K562 (cell line): ENCODE results near the gene DRD3. TPM values are rescaled to one million over a fixed set of nuclear protein-coding genes. Genes with fewer than 3 reads are reported as not detected.

ENCODE experiments used
- ATAC-seq: fragments of 200-7000 bp; cut with Tn5 transposase; 3 replicates; pipeline ENCODE4 v1.9.1; 2020; ENCODE audit warnings: moderate library complexity
- BruUV-seq: library from RNA; stranded (reverse); fragments of 400-500 nt; replicated peaks from 2 replicates; lab custom pipeline; 2021; lab: Mats Ljungman, UMichigan
- CTCF ChIA-PET: fragments of 300-600 bp; formaldehyde crosslinking; extraction: SDS; loops from one replicate; lab custom pipeline; 2021; ENCODE audit warnings: low intra/inter-chr PET ratio; lab: Yijun Ruan, JAX
- POLR2A ChIA-PET: fragments of 300-600, 350-650 bp; sonication (Branson Sonifier 250); formaldehyde crosslinking; extraction: SDS; loops from one replicate; lab custom pipeline; 2021; ENCODE audit warnings: antibody characterized with exemption, inconsistent platforms; lab: Yijun Ruan, JAX
- DNase-seq, 4 experiments: peaks; one replicate each; pipeline versions ENCODE4 v3.0.0 to v3.0.0-alpha.2; 2011 to 2018; ENCODE audit warnings: low spot score in 3 of 4, mixed read lengths in 3 of 4; ENCODE audit errors: extremely low read depth in 1 of 4
- FAIRE-seq: peaks from 2 replicates; lab custom pipeline; 2011; peaks lifted over from hg19 to GRCh38; lab: Jason Lieb, UNC
- H2AFZ ChIP-seq: 2 replicates; pipeline ENCODE4 v1.6.0; 2011; ENCODE audit warnings: low read depth, low read length, control low read depth, inconsistent platforms
- H3K27ac ChIP-seq: fragments of 200-600 bp; 3 replicates; pipeline ENCODE4 v1.8.0; 2011; ENCODE audit warnings: low read depth, mild to moderate bottlenecking, control low read depth, inconsistent platforms, low read length, moderate library complexity, mixed read lengths; ENCODE audit errors: extremely low read depth
- H3K27me3 ChIP-seq, 2 experiments: fragments of 300-600 bp in 1 of 2; 2 replicates in 1 of 2; 3 replicates in 1 of 2; pipeline versions ENCODE4 v1.6.0 to v1.8.0; 2011; ENCODE audit warnings: inconsistent platforms in 2 of 2, low read length in 2 of 2, mild to moderate bottlenecking in 1 of 2, mixed read lengths in 1 of 2, moderate library complexity in 1 of 2; ENCODE audit not compliant: control insufficient read depth in 2 of 2, insufficient read depth in 2 of 2
- H3K36me3 ChIP-seq: fragments of 300-600 bp; 3 replicates; pipeline ENCODE4 v1.8.0; 2011; ENCODE audit warnings: mild to moderate bottlenecking, low read length, inconsistent platforms; ENCODE audit not compliant: control insufficient read depth, insufficient read depth
- H3K4me1 ChIP-seq, 2 experiments: fragments of 200-600 bp in 1 of 2; replicated peaks in 1 of 2; 2 replicates in 1 of 2; 3 replicates in 1 of 2; pipeline versions ENCODE4 v1.5.1 to v1.8.0; 2011; ENCODE audit warnings: inconsistent platforms in 2 of 2, low read length in 2 of 2, mild to moderate bottlenecking in 1 of 2, mixed read lengths in 1 of 2, moderate library complexity in 1 of 2; ENCODE audit not compliant: control insufficient read depth in 2 of 2, insufficient read depth in 2 of 2
- H3K4me2 ChIP-seq: 2 replicates; pipeline ENCODE4 v1.6.1; 2011; ENCODE audit warnings: low read length, control low read depth, inconsistent platforms, mixed read lengths; ENCODE audit not compliant: insufficient read depth
- H3K4me3 ChIP-seq: fragments of 200-600 bp; sonication (generic), shearing (Covaris generic); 2 replicates; pipeline ENCODE4 v1.5.1; 2016; ENCODE audit warnings: control low read depth, inconsistent platforms
- H3K79me2 ChIP-seq: fragments of 200-600 bp; 3 replicates; pipeline ENCODE4 v1.8.0; 2011; ENCODE audit warnings: low read length, inconsistent platforms; ENCODE audit not compliant: control insufficient read depth, insufficient read depth
- H3K9ac ChIP-seq, 2 experiments: 2 replicates each; pipeline versions ENCODE4 v1.6.0 to v1.6.1; 2011; ENCODE audit warnings: low read depth in 2 of 2, low read length in 2 of 2, control low read depth in 1 of 2, inconsistent platforms in 1 of 2, mild to moderate bottlenecking in 1 of 2, mixed read lengths in 1 of 2; ENCODE audit not compliant: insufficient read depth in 1 of 2
- H3K9me1 ChIP-seq: one replicate; pipeline ENCODE4 v1.6.0; 2011; ENCODE audit warnings: inconsistent platforms, mild to moderate bottlenecking, low read length, moderate library complexity; ENCODE audit not compliant: control insufficient read depth, insufficient read depth
- H3K9me3 ChIP-seq: replicated peaks from 2 replicates; pipeline ENCODE4 v1.5.1; 2011; ENCODE audit warnings: low read depth, low read length, inconsistent platforms; ENCODE audit not compliant: control insufficient read depth, insufficient read depth
- H4K20me1 ChIP-seq: replicated peaks from 2 replicates; pipeline ENCODE4 v1.6.1; 2011; ENCODE audit warnings: low read length, inconsistent platforms, mixed read lengths; ENCODE audit not compliant: control insufficient read depth, insufficient read depth
- CBX8 ChIP-seq: fragments of 200-600 bp; sonication (generic); IDR thresholded peaks from 2 replicates; pipeline ENCODE4 v1.6.1; 2012; ENCODE audit warnings: borderline replicate concordance, mixed run types, low read depth, mild to moderate bottlenecking, moderate library complexity, mixed read lengths, low read length, control low read depth, inconsistent platforms; ENCODE audit not compliant: poor library complexity, severe bottlenecking; ENCODE audit errors: extremely low read depth
- ESRRA ChIP-seq: fragments of 450-650 bp; IDR thresholded peaks from 2 replicates; pipeline ENCODE4 v1.6.1; 2014; ENCODE audit warnings: low read depth, mild to moderate bottlenecking, moderate library complexity, borderline replicate concordance
- MED1 ChIP-seq: sonication (generic); formaldehyde crosslinking; IDR thresholded peaks from 2 replicates; pipeline ENCODE4 v1.8.1; 2023; ENCODE audit warnings: missing genetic modification reagents, borderline replicate concordance
- SREBF2 ChIP-seq: sonication (generic); formaldehyde crosslinking; IDR thresholded peaks from 2 replicates; pipeline ENCODE4 v1.4.0; 2020; ENCODE audit warnings: mild to moderate bottlenecking, missing genetic modification reagents
- TAF7 ChIP-seq: fragments of 450-650 bp; IDR thresholded peaks from 2 replicates; pipeline ENCODE4 v1.6.1; 2016; ENCODE audit warnings: missing genetic modification characterization, missing compliant biosample characterization
- ZNF384 ChIP-seq: IDR thresholded peaks from 2 replicates; pipeline ENCODE4 v1.6.1; 2012; ENCODE audit warnings: low read depth, low read length, improper control_type of control experiment
- ZNF695 ChIP-seq: fragments of 450-650 bp; formaldehyde crosslinking; IDR thresholded peaks from 2 replicates; pipeline ENCODE4 v1.4.0; 2020; ENCODE audit warnings: mild to moderate bottlenecking, moderate library complexity
- WGBS: fragments of 100-300 bp; shearing (Covaris generic); methylation state at CpG from one replicate; pipeline ENCODE4 v1.1.6; 2016; ENCODE audit warnings: low coverage, mixed read lengths; ENCODE audit not compliant: insufficient coverage; ENCODE audit errors: missing lambda C conversion rate; 5-methylcytosine and 5-hydroxymethylcytosine counted together
- in situ Hi-C: fragments of 300-500 bp; cut with MboI; formaldehyde crosslinking; loops from 4 replicates; pipeline ENCODE4 v1.15.0; 2018; ENCODE audit warnings: inconsistent platforms, mixed read lengths
- intact Hi-C: fragments of 100-400 bp; cut with micrococcal nuclease; formaldehyde crosslinking; loops from 2 replicates; pipeline ENCODE4 v1.14.2; 2022
- polyA plus RNA-seq, 8 experiments: library from polyadenylated mRNA; depleted of rRNA in 4 of 8; stranded (reverse) in 5 of 8; unstranded in 3 of 8; fragments of >200 nt; fragmentation: Nextera tagmentation in 2 of 8; fragmentation: Illumina TruSeq in 1 of 8; extraction: Ambion mirVana in 2 of 8; extraction: Trizol in 1 of 8; gene quantifications; 2 replicates each; pipeline versions ENCODE4 v1.2.1 to v1.2.3, GENCODE V29; 2011 to 2014; ENCODE audit warnings: inconsistent platforms in 1 of 8, missing spikeins in 1 of 8
- total RNA-seq, 7 experiments: library from RNA; depleted of rRNA in 6 of 7; stranded (reverse); fragments of >200 nt in 6 of 7; fragmentation: Illumina TruSeq in 2 of 7; extraction: Trizol in 2 of 7; gene quantifications; 2 replicates each; pipeline versions ENCODE4 v1.2.1 to v1.2.3, GENCODE V29; 2011 to 2021; ENCODE audit warnings: low replicate concordance in 1 of 7

Gene DRD3
- total and polyA plus RNA-seq, 9 of the 15 experiments (the other 6 are each of a cell fraction or from before 2014, with no cell fraction given), result not detected

DNA sequence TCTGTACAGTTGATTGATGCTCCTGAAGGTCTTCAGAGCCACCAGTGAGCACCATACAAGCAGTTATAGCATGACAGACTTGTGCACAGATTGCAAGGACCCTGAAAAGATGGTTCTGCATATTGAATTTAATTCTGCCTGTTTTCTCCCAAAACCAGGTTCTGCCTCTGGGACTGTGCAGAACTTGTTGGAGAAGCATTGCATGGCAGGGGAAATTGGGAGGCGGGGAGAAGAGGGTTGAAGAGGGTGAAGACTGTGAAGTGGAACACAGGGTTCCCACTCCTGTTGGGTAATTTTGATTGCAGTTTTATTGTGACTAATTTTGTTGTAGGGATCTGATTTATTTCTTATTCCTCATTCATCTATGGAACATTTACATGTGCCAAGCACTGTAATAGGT is 48.2 kb upstream of the DRD3 start:
- in situ Hi-C loops (no loop called here), intact Hi-C loops (no loop called here)
- no peaks in the 10 kb centered on the region for H3K27me3 ChIP-seq
- no peak overlapping the region for H3K4me2 ChIP-seq
- TF ChIP-seq CBX8 (no peak), ESRRA (no peak), ZNF695 (CRISPR knock-in tag) (no peak), SREBF2 (CRISPR knock-in tag) (no peak), TAF7 (tag) (no peak), MED1 (CRISPR knock-in tag) (no peak), ZNF384 (no peak)
- BruUV-seq, result no TSS peak
- no peak overlapping the region for H2AFZ ChIP-seq
- POLR2A ChIA-PET, result interaction anchor here (0.6 kb wide), 1 partner anchor 24 kb away, joined by 3 read pairs; no protein-coding TSS in a partner anchor
- H3K4me3 ChIP-seq, result no peak overlapping the region
- no peaks in the 10 kb centered on the region for H3K9me1 ChIP-seq
- H3K4me1 ChIP-seq, result no peaks in the 10 kb centered on the region
- FAIRE-seq (no peak), DNase-seq (no peak), ATAC-seq (no peak)
- H3K9ac ChIP-seq, result no peak overlapping the region
- no peaks in the 10 kb centered on the region for H3K79me2 ChIP-seq
- no peaks in the 10 kb centered on the region for H3K9me3 ChIP-seq
- no peaks in the 10 kb centered on the region for H3K36me3 ChIP-seq
- WGBS, result 29% methylated on average over 1 of the region's 1 CpG
- H4K20me1 ChIP-seq, result no peaks in the 10 kb centered on the region
- H3K27ac ChIP-seq, result no peak overlapping the region
- CTCF ChIA-PET, result no interaction called here
